ENCODE results near the gene HIPK4.

Gene HIPK4

GRCh38 chr19:40365613-40366401 is 24.2 kb downstream of the HIPK4 start:
- no peak for DNase-seq (ENCODE audit: low spot score)

- no peak for DNase-seq (ENCODE audit: low spot score)
Observed at GRCh38 chr19:40365010-40365409, 25.0 kb downstream of the HIPK4 start.

- no peak for DNase-seq (ENCODE audit: low spot score)
Observed at GRCh38 chr19:40363069-40363468, 26.9 kb downstream of the HIPK4 start.

GRCh38 chr19:40362160-40362559 is 27.8 kb downstream of the HIPK4 start:
- no peak for DNase-seq (ENCODE audit: low spot score)

- DNase-seq (ENCODE audit: low spot score): no peak
Observed at GRCh38 chr19:40360708-40361241, 29.2 kb downstream of the HIPK4 start.

GRCh38 chr19:40360020-40360707 is 29.8 kb downstream of the HIPK4 start:
- DNase-seq (ENCODE audit: low spot score): no peak

GRCh38 chr19:40358773-40359172 is 31.2 kb downstream of the HIPK4 start:
- no peak for DNase-seq (ENCODE audit: low spot score)

- DNase-seq (ENCODE audit: low spot score): no peak
Observed at GRCh38 chr19:40357640-40358039, 32.3 kb downstream of the HIPK4 start.

GRCh38 chr19:40356681-40357595 is 33.0 kb downstream of the HIPK4 start:
- no peak for DNase-seq (ENCODE audit: low spot score)

GRCh38 chr19:40355975-40356680 is 33.9 kb downstream of the HIPK4 start:
- no peak for DNase-seq (ENCODE audit: low spot score)

GRCh38 chr19:40348961-40349507 is 40.9 kb downstream of the HIPK4 start:
- DNase-seq (ENCODE audit: low spot score): peak; percentile 82

GRCh38 chr19:40348125-40348913 is 41.7 kb downstream of the HIPK4 start, which contains the start of the genes C19orf47 and PLD3:
Gene C19orf47 (minus strand): TSS chr19:40348397. CDS start chr19:40341857, 6,540 bp downstream.
Gene PLD3 (plus strand): TSS chr19:40348695. CDS start chr19:40366484, 17,789 bp downstream.
- DNase-seq (ENCODE audit: low spot score): peak; percentile 99

GRCh38 chr19:40344422-40344821 is 45.6 kb downstream of the HIPK4 start:
- no peak for DNase-seq (ENCODE audit: low spot score)

- DNase-seq (ENCODE audit: low spot score): no peak
Observed at GRCh38 chr19:40342644-40343311, 47.2 kb downstream of the HIPK4 start.

- no peak for DNase-seq (ENCODE audit: low spot score)
Observed at GRCh38 chr19:40341601-40342482, 48.1 kb downstream of the HIPK4 start.

GRCh38 chr19:40339018-40339728 is 50.8 kb downstream of the HIPK4 start:
- DNase-seq (ENCODE audit: low spot score): no peak

GRCh38 chr19:40337594-40337993 is 52.4 kb downstream of the HIPK4 start:
- no peak for DNase-seq (ENCODE audit: low spot score)

- DNase-seq (ENCODE audit: low spot score): no peak
Observed at GRCh38 chr19:40337107-40337506, 52.9 kb downstream of the HIPK4 start.
